SU-DHL-6 (cell line): Measurements from ENCODE around the gene CLCA1.

Source experiments
- H2AFZ ChIP-seq: fragments of 200-600 bp; sonication (generic); 2 replicates; pipeline ENCODE4 v1.6.1; 2014; ENCODE audit warnings: low read depth, mild to moderate bottlenecking, moderate library complexity, mixed read lengths, antibody characterized with exemption, low read length; ENCODE audit not compliant: severe bottlenecking
- H3F3A ChIP-seq: fragments of 200-600 bp; shearing (Covaris generic); 2 replicates; pipeline ENCODE4 v1.6.0; 2016; ENCODE audit warnings: antibody characterized with exemption, mild to moderate bottlenecking; ENCODE audit not compliant: insufficient read depth
- H3K27ac ChIP-seq: fragments of 200-600 bp; sonication (generic); 2 replicates; pipeline ENCODE4 v1.5.1; 2016; ENCODE audit warnings: low read depth, mild to moderate bottlenecking, low read length, moderate library complexity, mixed read lengths
- H3K27me3 ChIP-seq: fragments of 200-600 bp; sonication (generic), shearing (Covaris generic); 2 replicates; pipeline ENCODE4 v1.6.0; 2014; ENCODE audit warnings: mild to moderate bottlenecking, low read length
- H3K36me3 ChIP-seq: fragments of 200-600 bp; sonication (generic); 2 replicates; pipeline ENCODE4 v1.6.1; 2014; ENCODE audit warnings: mild to moderate bottlenecking, low read length, mixed read lengths
- H3K4me2 ChIP-seq: fragments of 300-600, 200-600 bp; shearing (Covaris generic), sonication (generic); 2 replicates; pipeline ENCODE4 v1.6.0; 2014; ENCODE audit warnings: low read length, low read depth, mild to moderate bottlenecking; ENCODE audit not compliant: poor library complexity, severe bottlenecking
- H3K4me3 ChIP-seq: fragments of 200-600 bp; sonication (generic); 2 replicates; pipeline ENCODE4 v1.5.1; 2014; ENCODE audit warnings: antibody characterized with exemption, low read length, mild to moderate bottlenecking, mixed read lengths; ENCODE audit not compliant: insufficient read depth, poor library complexity, severe bottlenecking
- H3K79me2 ChIP-seq: fragments of 200-600 bp; sonication (generic); 2 replicates; pipeline ENCODE4 v1.6.1; 2014; ENCODE audit warnings: mild to moderate bottlenecking, low read length, moderate library complexity; ENCODE audit not compliant: insufficient read depth
- H3K9ac ChIP-seq: fragments of 200-600 bp; sonication (generic); 2 replicates; pipeline ENCODE4 v1.7.0; 2014; ENCODE audit warnings: mild to moderate bottlenecking, low read length
- H3K9me2 ChIP-seq: fragments of 200-600 bp; sonication (generic); replicated peaks from 2 replicates; pipeline ENCODE4 v1.6.1; 2014; ENCODE audit warnings: low read length; ENCODE audit not compliant: insufficient read depth
- H3K9me3 ChIP-seq: fragments of 200-600 bp; sonication (generic); 2 replicates; pipeline ENCODE4 v1.6.1; 2014; ENCODE audit warnings: low read length, mixed read lengths; ENCODE audit not compliant: insufficient read depth
- H4K20me1 ChIP-seq: fragments of 200-600 bp; sonication (generic); 2 replicates; pipeline ENCODE4 v1.6.1; 2014; ENCODE audit warnings: low read depth, mild to moderate bottlenecking, antibody characterized with exemption, low read length, moderate library complexity, mixed read lengths
- CTCF ChIP-seq: fragments of 200-600 bp; sonication (generic); IDR thresholded peaks from one replicate; pipeline ENCODE4 v1.5.1; 2017; ENCODE audit warnings: antibody characterized with exemption, mild to moderate bottlenecking, low read length, moderate library complexity; ENCODE audit not compliant: insufficient read depth, poor library complexity, severe bottlenecking
- EZH2phosphoT487 ChIP-seq: fragments of 200-600 bp; sonication (generic), shearing (Covaris generic); conservative IDR thresholded peaks from 2 replicates; pipeline ENCODE4 v1.6.1; 2018; ENCODE audit warnings: mild to moderate bottlenecking, antibody characterized with exemption, low read length, moderate library complexity, mixed read lengths

Gene CLCA1

GRCh38 chr1:86445919-86446318 lies 22.8 kb upstream of the CLCA1 start:
- no peaks in the 10 kb centered on the region for H3K79me2 ChIP-seq
- no peaks in the 10 kb centered on the region for H3K9me2 ChIP-seq
- TF ChIP-seq EZH2phosphoT487 (no peak), CTCF (no peak)
- no peak overlapping the region for H2AFZ ChIP-seq
- no peak overlapping the region for H3K4me2 ChIP-seq
- H3K36me3 ChIP-seq, result no peaks in the 10 kb centered on the region
- H3F3A ChIP-seq, result no peaks in the 10 kb centered on the region
- no peak overlapping the region for H3K4me3 ChIP-seq
- no peaks in the 10 kb centered on the region for H3K9me3 ChIP-seq
- no peak overlapping the region for H3K9ac ChIP-seq
- no peaks in the 10 kb centered on the region for H4K20me1 ChIP-seq
- no peaks in the 10 kb centered on the region for H3K27me3 ChIP-seq
- no peak overlapping the region for H3K27ac ChIP-seq

- Histone ChIP-seq H3F3A (no peaks in the 10 kb centered on the region), H3K36me3 (no peaks in the 10 kb centered on the region), H2AFZ (no peak overlapping the region), H3K27me3 (no peaks in the 10 kb centered on the region), H4K20me1 (no peaks in the 10 kb centered on the region), H3K79me2 (no peaks in the 10 kb centered on the region), H3K27ac (no peak overlapping the region), H3K9me2 (no peaks in the 10 kb centered on the region), H3K9me3 (no peaks in the 10 kb centered on the region), H3K4me2 (no peak overlapping the region), H3K4me3 (no peak overlapping the region), H3K9ac (no peak overlapping the region)
- no peak for TF ChIP-seq CTCF
- TF ChIP-seq EZH2phosphoT487, result no peak
Measured at GRCh38 chr1:86447198-86447790, 21.4 kb upstream of the CLCA1 start.

GRCh38 chr1:86448670-86449069 lies 20.1 kb upstream of the CLCA1 start:
- no peaks in the 10 kb centered on the region for H3K27me3 ChIP-seq
- no peaks in the 10 kb centered on the region for H3K79me2 ChIP-seq
- no peaks in the 10 kb centered on the region for H3K9me3 ChIP-seq
- H3K27ac ChIP-seq, result no peak overlapping the region
- no peaks in the 10 kb centered on the region for H4K20me1 ChIP-seq
- TF ChIP-seq EZH2phosphoT487, result no peak
- no peak for TF ChIP-seq CTCF
- no peak overlapping the region for H3K4me2 ChIP-seq
- no peak overlapping the region for H2AFZ ChIP-seq
- H3K4me3 ChIP-seq, result no peak overlapping the region
- no peaks in the 10 kb centered on the region for H3F3A ChIP-seq
- no peak overlapping the region for H3K9ac ChIP-seq
- H3K9me2 ChIP-seq, result no peaks in the 10 kb centered on the region
- no peaks in the 10 kb centered on the region for H3K36me3 ChIP-seq

GRCh38 chr1:86449103-86449502 lies 19.6 kb upstream of the CLCA1 start:
- no peak overlapping the region for H3K9ac ChIP-seq
- no peak overlapping the region for H3K4me2 ChIP-seq
- no peaks in the 10 kb centered on the region for H3K9me2 ChIP-seq
- no peaks in the 10 kb centered on the region for H3K27me3 ChIP-seq
- H2AFZ ChIP-seq, result no peak overlapping the region
- no peaks in the 10 kb centered on the region for H3K79me2 ChIP-seq
- TF ChIP-seq CTCF, result no peak
- no peak for TF ChIP-seq EZH2phosphoT487
- H3K9me3 ChIP-seq, result no peaks in the 10 kb centered on the region
- H3K27ac ChIP-seq, result no peak overlapping the region
- no peaks in the 10 kb centered on the region for H3K36me3 ChIP-seq
- no peak overlapping the region for H3K4me3 ChIP-seq
- no peaks in the 10 kb centered on the region for H4K20me1 ChIP-seq
- H3F3A ChIP-seq, result no peaks in the 10 kb centered on the region
